ENCODE results near the gene RSRC1. TPM values are rescaled to one million over a fixed set of nuclear protein-coding genes. Genes with fewer than 3 reads are reported as not detected.
"Not testable (repeated sequence)": the region's sequence is repeated elsewhere in the genome, so short reads cannot be mapped to it uniquely, and the experiment has no call there.

Gene RSRC1
- total RNA-seq, 1 donor from 2014 or later: 47.6 TPM

DNA sequence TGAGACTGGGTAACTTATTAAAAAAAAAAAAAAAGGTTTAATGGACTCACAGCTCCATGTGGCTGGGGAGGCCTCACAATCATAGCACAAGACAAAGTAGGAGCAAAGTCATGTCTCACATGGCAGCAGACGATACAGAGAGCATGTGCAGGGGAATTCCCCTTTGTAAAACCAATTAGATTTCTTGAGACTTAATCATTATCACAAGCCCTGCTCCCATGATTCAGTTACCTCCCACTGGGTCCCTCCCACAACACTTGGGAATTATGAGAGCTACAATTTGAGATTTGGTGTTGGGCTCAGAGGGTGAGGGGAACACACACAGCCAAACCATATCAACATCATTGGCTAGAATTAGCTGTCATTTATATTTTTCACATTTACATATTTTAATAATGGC lies 221.0 kb downstream of the RSRC1 start:
- DNase-seq: no peak

DNA sequence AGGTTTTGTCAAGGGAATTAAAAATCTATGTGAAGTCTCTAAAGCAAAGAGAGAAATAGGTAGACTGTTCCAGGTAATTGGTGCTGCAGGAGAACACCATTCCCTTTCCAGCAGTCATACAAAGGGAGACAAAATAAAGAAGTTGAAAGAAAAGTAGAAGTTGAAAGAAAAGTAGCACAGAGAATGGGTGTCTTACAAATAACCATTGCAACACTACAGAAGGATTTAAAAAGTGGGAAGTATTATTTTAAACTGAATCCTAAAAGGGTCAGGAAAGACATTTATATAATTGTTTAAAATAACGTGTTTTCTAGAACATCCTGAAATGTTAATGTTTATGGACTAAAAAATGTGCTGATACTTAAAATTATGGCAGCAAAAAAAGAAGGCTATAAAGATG lies 223.8 kb downstream of the RSRC1 start:
- DNase-seq: no peak

DNA sequence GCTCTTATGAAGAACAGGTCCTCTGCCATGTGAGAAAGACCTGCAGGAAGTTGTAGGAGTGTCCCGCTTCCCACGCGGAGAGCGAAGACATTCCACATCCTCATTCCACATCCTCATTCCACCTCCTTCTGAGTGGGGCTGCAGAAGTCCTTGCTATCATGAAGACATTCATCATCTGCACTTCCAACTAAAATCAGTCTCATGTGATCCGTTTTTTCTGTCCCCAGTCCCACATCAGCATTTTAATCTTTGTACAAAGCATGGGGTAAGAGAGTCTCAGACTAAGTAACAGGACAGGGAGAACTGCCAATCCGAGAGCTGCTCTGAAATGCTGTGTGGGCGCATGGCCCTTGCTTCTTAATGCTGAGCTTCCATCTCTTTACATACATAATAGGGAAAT lies 227.2 kb downstream of the RSRC1 start:
- no peak for DNase-seq

DNA sequence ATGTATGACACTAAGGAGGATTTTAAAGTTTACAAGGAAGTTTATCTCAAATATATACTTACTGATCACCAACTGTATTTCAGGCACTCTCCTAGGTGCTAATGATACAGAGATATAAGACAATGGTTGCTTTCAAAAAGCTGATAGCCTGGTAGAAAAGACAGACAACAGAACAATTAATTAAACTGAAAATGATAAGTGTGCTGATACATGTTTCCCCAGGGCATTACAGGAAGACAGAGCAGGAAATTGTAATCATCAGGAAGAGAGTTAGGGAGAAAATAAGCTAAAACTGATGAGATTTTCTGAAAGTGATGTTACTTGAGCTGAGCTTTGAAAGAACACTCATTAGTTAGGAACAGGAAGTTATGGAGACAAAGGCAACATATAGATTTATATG lies 229.7 kb downstream of the RSRC1 start:
- DNase-seq: no peak

DNA sequence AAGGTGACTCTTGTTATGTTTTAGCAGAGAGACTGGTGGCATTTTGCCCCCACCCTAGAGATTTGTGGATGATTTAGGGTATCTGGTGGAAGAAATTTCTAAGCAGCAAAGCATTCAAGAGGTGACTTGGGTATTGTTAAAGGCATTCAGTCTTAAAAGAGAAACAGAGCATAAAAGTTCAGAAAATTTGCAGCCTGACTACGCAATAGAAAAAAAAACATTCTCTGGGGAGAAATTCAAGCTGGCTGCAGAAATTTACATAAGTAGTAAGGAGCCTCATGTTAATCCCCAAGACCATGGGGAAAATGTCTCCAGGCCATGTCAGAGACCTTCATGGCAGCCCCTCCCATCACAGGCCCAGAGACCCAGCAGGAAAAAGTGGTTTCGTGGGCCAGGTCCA lies 231.1 kb downstream of the RSRC1 start:
- not testable (repeated sequence) for DNase-seq

DNA sequence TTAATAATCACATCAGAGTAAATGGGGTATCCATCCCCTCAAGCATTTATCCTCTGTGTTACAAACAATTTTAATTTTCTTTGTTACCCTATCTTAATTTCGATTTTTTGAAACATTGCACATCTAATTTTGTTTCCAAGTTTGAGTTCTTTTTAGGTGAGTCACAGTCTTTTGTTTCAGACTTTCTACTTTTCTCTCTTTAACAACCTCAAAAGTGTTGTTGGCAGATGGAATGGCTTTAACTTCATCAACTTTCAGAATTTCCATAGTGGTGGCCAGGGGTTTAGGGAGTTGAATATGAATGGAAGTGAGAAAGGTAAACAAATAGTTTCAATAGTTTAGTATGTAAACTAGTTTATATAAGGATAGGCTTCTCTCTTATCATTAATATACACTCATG lies 238.1 kb downstream of the RSRC1 start:
- DNase-seq: no peak

DNA sequence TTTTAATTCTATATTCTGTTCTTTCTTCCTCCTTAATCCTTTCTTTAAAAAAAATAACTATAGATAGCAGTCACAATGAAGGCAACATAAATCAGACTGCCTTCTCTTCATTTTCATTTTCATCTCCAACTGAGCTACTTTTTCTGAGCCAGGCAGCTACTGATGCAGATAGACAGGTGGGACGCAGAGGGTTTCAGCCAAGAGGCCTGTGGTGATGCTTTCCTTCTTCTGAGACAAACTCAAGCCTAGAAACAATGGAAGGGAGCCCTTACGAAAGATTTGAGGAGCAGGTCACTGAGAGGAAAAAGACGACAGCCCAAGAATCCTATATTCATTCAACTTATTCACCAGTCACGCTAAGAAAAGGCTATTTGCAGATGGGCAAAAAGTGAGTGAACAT lies 241.1 kb downstream of the RSRC1 start:
- no peak for DNase-seq

DNA sequence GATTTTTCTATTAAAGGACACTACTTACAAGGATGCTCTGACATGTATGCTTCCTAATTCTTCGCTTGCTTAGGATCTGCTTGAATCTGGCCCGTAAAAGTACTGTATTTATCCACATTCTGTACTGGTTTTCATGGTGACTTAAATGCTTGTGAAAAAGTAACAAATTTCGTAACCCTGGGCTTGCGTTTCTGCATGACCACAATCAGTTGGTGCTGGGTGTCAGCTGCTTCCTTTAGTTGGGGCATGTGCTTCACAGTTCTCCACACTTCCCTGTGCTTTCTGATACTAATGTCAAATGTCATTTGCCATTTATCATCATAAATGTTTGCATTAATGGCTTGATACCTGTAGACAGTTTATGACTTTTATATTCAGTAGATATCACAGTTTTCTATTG lies 242.7 kb downstream of the RSRC1 start:
- DNase-seq: no peak

DNA sequence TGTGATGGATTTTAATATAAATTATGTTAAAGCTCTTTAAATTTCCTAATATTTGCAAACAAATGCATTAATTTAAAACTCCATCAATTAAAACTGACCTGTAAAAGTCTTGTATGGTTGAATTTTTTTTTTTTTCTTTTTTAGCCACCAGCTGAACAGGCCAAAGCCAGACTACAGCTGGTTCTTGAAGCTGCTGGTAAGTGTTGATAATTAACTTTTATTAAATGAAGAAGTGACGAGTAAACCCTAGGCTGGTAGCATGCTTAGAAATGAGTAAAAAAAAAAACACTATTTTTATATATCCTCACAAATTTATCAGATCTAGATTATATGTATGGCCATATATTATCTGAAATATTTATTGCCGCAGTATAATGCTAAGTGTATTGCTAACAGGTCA lies 244.8 kb downstream of the RSRC1 start:
- DNase-seq: no peak

DNA sequence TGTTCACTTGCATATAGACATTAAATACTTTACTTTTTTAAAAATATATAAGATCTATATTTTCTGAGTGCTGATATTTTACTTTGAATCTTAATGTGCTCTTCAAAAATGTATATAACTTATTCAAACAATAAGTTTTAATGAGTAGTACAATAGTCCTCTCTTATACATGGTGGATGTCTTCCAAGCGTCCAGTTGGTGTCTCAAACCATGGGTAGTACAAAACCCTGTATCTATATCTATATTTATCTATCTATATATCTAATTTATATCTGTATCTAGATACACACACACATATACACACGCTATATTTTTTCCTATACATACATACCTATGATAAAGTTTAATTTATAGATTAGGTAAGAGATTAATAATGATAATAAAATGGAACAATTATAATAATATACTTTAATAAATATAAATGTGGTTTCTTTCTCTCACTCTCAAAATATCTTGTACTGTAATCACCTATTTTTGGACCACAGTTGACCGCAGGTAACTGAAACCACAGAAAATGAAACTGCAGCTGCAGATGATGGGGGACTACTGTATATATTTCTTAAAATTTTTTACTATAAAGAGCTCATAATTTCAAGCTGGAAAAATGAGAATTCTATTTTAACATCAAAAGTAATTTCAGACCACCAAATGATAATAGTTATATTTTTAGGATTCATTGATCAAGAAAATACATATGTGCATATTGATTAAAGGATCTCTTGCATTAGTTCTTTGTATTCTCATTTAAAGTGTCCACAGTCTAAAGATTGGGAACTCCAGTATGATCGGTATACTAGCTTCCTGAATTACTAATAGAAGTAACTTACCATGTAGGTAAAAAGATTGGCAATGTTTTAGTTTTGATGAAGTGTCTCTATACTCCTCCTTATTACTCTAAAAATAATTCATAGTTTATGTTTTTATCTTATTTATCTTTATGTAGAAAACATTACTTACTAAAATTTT lies 246.0 kb downstream of the RSRC1 start:
- DNase-seq: no peak

DNA sequence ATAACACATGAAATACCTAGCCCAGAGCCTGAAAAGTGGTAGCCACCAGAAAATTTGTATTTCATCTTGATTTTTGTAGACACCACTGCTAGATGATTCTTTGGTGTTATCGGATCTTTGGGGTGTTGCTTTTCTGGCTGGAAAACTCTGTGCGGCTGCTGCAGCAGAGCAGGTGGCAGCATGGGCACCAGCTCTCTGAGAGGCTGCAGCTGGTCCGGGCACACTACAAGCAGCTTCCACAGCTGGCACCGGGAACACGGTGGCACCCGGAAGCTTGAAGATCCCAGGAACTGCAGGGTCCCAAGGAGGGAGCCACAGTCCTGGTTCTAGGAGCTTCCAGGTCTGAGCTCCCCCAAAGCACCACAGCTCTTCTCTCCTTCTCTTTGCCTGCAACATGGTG lies 249.4 kb downstream of the RSRC1 start:
- no peak for DNase-seq

DNA sequence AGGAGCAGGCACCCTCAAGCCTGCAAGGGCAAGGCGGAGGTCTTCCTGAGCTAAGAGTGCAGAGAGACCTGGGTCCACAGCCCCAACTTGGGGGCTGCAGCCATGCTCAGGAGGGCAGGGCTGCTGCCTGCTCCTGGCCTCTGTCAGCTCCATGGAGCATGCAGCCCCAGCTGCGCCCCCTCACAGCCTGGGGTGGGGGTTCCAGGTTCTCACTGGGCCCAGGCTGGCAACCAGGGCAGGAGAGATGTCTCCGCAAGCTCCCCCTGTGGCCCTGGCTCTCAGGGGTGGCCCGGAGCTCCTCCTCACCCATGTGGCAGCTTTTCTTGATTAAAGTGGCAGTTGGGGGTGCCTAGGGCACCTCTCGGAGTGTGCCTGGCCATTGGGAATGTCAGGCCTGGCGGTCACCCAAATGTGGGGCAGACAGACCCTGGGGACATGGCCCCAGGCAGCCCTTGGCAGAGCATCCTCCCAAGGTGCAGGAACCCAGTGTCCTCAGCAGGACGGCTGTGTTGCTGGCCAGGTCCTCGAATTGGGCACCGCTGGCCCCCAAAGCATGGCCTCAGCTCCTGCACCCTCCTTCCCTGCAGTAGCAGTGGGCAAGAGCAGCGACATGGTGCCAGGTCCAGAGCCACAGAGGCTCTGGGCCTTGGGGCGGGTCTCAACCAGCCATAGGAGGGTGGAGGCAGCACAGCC lies 251.0 kb downstream of the RSRC1 start:
- no peak for DNase-seq

DNA sequence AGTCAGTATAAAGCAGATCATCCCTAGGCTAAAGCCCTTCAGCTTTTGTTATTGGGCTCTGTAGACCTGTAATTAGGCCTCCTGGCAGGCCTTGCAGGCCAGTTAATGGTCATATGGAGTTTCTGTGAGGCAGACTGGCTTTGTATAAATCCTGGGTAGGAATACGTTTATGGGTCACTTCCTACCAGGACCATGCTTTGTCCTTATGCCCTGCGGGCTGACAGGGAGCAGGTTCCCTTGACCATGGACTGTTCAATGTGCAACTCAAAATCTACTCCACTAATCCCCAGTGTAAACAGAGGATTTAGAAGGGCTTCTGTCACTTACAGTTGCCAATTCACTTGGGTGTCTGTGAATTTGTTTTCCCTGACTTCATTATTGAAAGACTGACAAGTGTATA lies 258.4 kb downstream of the RSRC1 start:
- DNase-seq: no peak

DNA sequence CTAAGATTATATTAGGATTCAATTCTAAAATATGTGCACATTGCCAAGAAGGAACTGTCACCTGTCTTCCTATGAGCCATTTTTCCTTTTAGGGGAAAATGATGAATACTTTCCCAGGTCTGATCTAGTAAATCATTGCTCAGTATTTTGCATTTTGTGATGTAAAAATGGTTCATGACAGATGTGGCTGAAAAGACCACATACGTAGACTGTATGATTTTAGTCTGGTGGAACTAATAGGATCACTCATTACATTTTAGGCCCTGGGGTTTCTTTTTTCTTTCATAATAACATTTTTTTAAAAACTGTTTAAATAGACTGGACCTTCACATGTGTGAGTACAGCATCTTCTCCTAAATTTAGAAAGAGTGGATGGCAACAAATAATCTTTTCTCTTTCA lies 259.4 kb downstream of the RSRC1 start:
- DNase-seq: no peak

DNA sequence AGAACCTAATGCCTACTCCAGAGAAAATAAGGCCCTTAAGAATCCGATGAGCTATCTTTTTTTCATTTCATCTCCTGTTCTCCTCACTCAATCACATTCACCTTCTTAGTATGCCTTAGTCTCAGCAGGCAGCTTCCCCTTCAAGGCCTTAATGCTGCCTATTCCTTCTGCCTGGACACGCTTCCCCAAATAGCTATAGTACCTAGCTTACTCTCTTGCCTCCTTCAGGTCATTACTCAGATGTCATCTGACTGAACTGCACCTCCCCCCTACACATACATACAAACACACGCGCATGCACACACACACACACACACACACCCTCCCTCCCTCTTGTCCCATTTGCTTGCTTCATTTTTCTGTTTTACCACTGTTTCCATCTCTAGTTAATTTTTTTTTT lies 269.6 kb downstream of the RSRC1 start:
- no peak for DNase-seq

DNA sequence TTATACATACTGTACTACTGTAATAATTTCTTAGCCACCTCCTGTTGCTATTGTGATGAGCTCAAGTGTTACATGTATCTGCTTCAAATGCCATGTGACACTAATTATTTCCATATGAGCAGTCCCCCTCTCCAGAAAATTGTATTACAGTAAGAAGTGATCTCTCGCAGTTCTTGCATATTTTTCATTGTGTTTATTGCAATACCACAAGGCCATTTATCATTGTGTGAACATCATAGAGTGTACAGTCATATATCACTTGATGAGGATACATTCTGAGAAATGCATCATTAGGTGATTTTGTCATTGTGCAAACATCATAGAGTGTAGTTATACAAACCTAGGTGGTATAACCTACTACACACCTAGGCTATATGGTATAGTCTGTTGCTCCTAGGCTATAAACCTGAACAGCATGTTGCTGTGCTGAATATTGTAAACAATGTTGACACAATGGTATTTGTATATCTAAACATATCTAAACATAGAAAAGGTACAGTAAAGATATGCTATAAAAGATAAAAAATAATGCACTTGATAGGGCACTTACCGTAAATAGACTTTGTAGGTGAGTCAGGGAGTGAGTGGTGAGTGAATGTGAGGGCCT lies 271.5 kb downstream of the RSRC1 start:
- DNase-seq: no peak

DNA sequence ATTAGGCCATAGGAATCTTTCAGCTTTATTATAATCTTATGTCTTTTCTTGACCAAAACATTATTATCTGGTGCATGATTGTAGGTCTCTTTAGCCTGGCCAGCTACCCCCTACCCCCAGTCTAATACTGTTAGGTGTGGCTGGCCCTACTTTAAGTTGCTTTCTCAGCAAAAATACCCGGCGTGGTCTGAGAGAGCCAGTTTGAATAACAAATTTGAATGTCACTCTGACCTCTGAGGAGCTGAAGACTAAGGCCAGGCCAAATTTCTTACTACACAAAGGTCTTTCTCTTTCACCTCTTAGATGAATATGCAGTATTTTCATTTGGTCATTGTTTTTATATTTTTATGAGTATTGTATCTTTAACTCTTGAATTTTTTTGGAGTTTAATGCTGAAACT lies 272.6 kb downstream of the RSRC1 start:
- no peak for DNase-seq

DNA sequence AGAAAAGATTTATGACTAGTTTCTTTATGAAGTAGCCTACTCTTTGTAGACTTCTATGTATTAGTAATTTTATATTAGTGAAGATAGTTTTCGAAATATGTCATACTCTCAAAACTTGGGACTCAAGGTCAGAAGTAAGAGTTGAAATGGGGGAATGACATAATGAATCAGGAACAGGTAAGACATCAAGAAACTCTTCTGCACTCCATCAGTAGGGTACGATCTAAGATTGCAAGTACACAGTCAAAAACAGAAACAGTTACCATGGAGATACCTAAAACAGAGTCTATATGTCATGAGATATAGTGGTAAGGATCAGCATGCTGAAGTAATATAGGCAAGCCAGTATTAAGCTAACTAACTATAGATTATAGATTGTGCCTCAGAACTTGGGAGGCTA lies 274.1 kb downstream of the RSRC1 start:
- DNase-seq: no peak

DNA sequence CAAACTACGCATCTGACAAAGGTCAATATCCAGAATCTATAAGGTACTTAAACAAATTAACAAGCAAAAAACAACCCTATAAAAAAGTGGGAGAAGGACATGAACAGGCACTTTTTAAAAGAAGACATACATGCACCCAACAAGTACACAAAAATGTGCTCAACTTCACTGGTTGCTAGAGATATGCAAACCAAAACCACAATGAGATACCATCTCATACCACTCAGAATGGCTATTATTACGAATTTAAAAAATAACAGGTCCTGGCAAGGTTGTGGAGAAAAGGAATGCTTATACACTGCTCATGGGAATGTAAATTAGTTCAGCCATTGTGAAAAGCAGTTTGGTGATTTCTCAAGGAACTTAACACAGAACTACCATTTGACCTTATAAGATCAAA lies 285.5 kb downstream of the RSRC1 start:
- DNase-seq: no peak

DNA sequence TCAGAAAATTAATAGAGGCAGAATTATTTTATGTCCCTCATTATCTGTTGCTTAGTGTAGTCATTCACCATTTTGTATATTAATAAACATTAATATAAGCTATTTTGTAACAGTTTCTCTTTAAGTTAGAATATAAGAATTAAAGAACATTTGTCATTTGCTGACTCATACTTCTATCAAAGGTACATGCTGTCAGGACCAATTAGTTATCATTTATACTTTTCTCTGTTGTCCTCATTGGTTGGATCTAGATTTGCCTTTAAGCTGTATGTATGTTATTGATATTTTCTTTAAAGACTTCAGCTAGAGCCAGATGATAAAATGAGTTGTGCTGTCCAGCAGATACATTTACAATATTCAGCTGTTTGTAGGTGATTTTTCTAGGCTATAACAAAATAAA lies 292.7 kb downstream of the RSRC1 start:
- no peak for DNase-seq

DNA sequence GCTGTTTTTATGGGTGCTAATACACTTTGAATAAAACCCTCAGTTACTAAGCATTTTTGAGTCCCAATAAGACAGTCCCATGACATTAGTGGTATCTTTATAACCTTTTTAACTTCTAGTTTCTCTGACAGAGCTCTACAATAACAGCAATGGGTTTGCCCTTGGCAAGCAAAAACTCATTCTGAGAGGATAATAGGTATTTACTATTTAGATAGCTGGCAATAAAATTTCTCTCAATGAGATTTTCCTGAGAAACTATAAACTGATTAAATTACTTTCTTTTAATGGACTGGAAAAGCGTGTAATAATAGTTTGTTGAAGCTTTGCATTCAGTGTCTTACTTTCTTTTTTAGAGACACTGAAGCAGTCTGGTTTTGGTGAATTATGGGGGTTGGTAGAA lies 293.1 kb downstream of the RSRC1 start:
- DNase-seq: no peak

DNA sequence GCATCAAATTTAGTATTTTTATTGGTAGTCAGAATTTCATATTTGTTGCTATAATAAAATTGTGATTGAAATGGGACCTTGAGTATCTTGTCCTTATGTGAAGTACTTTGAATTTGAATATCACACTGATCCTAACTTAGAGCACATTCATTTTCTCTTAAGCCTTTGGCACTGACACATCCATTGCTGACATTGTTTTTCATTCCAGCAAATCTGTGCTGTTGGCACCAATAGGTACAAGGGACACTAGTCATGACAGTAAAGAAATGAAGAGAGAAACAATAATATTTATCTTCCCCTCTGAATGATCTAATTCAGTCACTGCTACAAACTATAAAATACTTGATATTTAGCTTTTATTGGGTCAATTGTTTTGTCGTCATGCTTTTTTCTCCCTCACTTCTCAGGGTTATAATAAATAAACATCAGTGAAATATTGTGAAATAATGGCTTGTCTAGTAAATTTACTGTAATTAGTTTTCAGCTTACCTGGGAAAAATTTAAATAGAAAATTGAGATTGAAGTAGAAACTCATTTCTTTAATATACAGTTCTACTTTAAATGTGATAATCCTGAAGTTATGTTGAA lies 294.3 kb downstream of the RSRC1 start:
- no peak for DNase-seq

DNA sequence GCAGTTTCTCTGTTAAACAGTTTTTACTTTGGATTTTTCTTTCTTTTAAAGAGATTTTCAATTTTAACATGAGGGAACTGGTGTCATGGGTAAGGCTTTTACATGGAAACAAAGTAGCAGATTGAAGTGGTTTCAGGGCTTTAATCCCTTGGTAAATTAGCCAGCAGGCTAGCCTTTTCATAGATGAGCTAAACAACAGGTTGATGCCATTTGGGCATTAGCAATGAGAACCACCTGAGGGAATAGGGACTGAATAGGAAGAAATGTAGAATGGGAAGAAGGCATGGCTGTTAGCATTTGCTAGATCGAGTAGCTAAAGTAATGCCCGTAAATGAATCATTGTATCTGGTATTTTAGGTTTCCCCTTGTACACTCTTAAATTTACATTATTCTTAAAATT lies 295.6 kb downstream of the RSRC1 start:
- no peak for DNase-seq

All from occipital lobe (tissue), 2 donors.